CD4-positive, alpha-beta T cell treated with Interleukin-1 beta for 1 hour (primary cell): ENCODE data around the gene PAQR5.

Source experiments
- DNase-seq, 2 donors: peaks; one replicate each; pipeline ENCODE4 v3.0.0-alpha.2; 2020 to 2022

Gene PAQR5

DNA sequence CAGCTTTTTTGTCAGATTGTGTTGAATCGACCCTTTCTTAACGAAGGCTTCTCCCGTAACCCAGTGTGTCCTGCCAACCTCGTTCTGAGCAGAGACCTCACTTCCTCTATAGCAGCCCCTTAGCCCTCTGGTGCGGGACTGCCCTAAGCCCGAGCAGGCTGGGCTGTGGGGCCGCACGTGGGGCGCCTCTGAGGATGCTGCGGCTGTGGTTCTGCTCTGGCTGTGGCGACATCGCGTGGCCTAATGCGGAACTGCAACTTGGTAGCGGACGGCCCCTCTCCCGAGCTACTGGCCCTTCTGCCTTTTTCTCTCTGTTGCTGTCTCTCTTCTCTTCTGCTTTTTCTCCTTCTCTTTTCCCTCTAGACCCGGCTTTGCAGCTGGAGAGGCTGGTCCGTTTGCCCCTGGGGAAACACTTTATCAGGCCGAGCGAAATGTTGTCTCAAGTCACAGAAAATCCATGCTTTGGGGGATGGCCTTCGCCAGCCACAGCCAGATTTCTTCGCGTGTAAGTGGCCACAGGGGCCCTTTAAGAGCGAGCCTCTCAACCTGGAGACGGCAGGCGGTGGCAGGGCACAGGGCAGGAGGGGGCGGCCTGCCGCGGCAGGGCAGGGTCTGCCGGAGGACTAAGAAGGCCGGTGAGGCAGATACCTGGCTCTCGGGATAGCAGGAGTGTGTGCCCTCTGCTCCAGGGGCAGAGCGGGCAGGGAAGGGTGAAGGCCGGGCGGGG lies 96.0 kb downstream of the PAQR5 start:
- DNase-seq: peak; percentile 77 to 78

DNA sequence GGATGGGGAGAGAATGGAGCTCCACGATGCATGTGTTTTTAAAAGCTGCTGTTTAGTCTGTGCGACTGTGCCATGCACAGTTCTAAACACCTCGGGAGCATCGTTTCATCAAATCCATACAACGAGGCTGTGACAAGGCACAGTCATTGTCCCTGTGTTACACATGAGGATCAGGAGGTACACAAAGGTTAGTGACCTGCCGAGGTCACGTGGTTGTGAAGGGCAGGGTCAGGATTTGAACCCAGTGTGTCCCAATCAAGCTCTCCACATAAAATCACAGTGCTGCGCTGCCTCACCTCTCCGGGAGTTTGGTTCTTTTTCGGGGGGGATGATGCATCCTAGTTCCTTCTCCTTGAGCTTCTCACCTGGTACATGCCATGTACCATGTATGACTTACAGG lies 96.7 kb downstream of the PAQR5 start:
- DNase-seq: no peak

DNA sequence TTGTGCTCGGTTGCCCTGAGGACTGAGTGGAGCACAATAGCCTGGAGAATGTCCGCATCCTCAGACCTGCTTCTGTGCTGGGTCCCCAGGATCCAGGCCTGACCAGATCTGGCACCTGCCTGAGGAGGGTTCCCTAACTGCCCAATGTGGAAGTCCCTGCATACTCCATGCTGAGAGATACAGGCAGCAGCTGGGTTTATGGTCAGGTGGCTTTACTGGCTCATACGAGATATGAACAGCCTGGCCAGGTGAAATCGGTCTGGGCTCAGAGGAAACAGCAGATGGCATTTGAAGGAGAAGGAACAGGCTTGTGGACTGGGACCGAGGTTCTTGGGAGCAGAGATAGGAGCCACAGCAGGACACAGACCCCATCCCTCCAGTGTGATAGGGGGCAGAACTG lies 97.3 kb downstream of the PAQR5 start:
- no peak for DNase-seq

DNA sequence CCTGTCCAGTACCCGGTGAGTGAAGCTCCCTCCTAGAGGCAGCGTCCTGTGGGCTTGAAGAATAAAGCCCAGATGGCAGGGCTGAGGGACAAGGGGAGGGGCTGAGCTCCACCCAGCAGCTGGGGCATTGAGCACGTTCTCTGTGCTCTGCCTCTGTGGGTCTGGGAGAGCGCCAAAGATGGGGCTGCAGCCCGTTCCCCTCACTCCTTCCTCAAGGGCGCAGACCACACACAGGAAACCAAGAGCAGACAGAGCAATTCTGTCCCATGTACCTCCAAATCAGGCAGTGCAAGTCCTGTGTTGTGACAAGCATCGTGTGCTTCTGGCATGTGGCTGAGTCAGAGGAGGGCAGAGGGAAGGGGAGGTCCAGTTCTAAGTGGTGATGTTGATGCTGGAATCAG lies 99.8 kb downstream of the PAQR5 start:
- no peak for DNase-seq

DNA sequence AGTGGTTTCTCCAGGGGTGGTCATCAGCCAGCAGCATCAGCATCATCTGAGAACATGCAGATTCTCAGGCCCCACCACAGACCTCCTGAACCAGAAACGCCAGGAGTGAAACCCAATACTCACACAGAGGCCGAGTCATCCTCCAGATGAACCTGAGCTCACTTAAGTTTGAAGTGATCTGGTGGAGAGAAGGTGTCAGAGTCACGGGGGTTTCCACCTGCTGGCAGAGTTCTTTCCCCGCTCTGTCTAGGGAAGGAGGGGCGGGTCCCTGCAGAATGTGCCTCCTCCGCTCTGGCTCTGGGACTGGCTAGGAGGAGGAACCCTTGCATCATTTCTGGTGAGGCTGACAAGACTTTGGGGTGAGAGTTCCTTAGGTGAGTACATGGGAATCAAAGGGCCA lies 102.1 kb downstream of the PAQR5 start:
- no peak for DNase-seq

DNA sequence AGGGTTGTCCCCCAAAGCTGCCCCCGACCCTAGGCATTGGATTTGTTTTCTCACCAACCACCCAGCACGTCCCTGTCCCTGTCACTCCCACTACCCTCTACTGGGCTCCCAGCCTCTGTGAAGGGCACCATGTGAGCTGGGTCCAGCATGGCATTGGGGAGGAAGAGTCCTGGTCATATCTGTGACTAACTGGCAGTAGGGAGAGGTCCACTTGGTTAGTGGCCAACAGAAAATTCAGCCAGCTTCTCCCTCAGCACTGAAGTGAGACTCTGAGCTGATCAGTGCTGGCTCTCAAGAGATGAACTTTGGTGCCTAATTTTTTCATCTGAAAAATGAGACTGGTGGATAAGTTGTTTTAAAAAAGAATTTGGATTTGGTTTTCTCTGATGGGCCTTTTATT lies 104.1 kb downstream of the PAQR5 start:
- no peak for DNase-seq

DNA sequence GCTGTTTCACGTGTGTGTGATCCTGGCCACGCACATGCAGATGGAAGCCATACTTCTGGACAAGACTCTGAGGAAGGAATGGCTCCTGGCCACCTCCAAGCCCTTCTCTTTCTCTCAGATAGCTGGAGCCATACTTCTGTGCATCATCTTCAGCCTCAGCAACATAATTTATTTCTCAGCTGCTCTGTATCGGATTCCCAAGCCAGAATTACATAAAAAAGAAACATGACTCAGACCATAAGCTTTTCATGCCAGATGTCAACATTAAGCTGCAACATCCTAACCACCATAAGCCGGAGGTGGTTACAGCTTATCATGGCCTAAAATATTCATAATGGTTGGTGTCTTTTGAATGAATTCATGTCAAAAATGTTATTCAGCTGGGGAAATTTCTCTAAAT lies 104.9 kb downstream of the PAQR5 start:
- no peak for DNase-seq

DNA sequence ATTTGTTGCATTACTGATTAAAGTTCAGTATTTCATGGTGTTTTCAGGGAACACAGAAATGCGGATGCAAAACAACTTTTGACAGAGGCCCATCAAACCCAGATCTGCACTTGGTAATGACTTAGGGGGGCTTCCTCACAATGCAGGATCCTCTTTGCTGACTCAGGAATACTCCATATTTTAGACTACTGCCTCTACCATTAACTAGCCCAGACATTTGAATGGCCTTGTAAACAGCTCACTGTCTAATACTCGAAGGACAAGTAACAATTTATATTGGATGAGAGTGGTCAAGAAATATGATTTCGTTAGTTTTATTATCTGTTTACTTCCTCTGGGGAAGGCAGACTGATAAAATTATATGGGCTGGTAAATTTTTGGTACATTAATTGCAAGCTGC lies 106.4 kb downstream of the PAQR5 start:
- DNase-seq: no peak

DNA sequence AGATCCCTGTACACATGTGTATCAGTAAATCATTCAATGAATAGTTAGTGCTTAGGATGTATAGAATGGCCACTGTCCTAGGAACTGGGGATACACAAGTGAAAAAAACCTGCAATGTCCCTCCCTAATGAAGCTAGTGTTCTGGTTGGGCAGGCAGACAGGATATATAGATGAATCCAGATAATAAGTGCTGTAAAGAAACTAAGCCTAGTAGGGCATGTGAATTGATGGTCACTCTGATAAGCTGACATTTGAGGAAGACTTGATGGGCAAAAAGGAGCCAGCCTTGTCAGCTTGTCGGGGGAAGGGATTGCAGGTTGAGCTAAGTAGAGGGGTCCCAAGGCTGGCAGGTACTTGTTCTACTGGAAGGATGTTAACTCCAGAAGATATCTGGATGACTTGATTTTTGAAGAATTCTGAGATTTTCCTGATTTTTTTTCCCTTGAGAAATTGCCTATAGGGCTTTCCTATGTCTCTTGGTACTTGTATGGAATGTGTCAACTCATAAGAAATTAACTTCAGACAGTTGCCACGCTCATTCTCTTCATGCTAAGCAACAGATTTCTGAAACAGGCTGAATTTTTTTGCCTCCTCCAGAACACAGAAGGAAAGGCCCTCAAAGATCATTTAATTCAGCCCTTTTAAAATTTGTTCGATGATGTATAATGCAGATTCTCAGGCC lies 109.1 kb downstream of the PAQR5 start:
- no peak for DNase-seq

DNA sequence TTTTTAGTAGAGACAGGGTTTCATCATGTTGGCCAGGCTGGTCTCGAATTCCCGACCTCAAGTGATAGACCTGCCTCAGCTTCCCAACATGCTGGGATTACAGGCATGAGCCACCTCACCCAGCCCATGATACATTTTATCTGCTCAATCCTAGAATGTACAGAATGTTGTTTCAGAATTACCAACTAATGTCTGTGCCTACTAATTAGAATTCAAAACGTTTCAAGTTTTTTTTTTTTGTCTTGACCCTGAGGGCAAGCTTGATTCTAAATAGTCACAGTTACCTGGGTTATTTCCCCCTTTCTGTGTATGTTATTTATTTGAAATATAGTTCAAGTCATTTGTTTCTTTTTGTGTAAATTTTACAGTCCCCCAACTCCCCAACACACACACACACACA lies 110.1 kb downstream of the PAQR5 start:
- DNase-seq: no peak

DNA sequence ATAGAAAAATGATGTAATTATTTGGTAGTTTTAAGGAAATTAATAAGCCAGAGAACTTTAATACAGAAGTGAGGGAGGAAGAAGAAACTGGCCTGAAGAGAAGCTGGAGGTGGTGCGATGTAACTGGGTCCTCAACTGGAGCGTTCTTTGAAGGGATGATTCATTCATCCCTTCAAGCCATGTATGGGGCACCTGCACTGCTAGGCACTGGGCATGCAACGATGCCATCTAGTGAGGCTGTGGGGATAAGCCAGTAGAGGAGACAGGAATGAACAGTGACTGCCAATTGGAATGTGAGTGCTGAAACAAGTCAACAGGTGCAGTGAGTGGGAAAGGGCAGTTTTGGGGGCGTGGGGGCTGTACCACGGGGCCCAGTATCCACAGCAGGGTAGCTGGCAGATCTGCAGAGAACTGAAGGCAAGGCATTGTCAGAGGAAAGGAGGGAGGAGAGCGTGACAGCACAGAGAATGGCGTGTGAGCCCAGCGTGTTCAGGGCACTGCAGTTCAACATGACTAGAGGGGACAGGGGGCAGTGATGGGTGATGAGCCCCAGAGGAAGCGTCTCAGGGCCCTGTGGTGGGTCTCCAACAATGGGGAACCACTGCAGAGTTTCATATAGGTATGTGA lies 111.6 kb downstream of the PAQR5 start:
- DNase-seq: no peak

DNA sequence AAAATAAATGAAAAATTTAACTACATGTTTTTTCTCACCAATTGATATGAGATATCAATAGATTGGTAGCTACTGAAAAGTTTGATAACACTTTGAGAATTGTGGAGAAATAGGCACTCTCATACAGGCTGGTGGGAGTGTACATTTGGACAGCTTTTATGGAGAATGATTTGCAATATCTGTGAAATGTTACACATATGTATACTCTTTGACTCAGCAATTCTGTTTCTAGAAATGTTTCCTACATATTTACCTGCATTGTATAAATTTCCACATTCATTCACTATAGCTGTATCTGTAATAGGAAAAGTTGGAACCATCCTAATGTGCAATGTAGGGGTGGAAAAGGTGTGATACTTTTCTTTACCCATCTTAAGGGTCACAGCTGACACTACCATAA lies 113.6 kb downstream of the PAQR5 start:
- no peak for DNase-seq

DNA sequence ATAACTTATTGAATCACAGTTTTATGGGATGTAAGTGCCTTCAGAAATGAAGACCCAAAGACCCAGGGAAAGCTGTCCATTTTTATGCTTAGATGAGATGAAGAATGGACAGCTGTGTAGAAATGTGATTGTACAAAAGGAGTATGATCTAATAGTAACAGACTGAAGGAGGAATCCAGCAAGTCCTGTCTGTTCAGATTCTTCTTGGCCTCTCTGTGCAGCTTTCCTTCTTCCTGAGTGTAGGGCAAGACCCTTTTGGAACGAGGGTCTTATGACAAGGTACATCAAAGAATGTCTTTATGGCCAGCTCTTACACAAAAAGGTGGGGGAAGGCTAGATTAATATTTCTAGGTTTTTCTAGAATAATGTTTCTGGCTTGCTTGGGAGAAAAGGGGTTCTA lies 114.0 kb downstream of the PAQR5 start:
- DNase-seq: no peak

DNA sequence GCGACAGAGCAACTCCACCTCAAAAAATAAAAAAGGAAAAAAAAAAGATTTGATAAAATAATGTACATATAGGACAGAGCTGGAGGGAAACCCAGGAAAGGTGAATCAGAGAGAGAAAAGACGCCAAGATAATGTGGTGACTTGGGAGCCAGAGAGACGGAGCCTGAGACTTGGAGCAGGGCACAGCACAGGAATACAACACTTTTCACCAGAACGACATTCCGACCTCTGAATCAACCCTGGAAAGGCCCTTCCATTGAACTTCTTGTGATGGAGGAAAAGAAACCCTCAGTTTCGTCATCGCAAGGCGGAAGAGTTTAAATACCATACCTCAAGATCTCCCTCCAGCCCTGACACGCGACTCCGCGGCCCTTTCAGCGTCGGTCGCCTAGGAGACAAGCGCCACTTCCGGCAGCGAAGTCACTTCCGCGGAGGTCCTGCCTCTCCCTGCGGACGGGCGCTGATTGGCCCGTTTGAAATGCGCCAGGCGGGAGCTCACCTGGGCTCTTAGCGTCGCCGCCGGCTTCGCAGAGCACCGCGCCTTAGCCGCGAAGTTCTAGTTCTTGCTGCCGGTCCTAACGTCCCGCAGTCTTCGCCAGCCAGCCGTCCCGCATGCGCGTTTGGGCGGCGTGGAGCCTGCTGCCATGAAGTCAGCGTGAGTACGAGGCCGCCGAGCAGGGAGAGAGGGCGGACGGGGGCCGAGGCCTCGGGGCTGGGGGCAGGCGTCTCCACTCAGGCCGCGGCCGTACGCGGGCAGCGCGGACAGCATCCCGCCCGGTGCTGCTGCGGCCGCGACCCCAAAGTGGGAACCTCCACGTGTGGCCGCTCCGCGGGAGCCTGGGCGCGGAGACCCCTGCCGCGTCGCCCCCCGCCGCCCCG lies 115.3 kb downstream of the PAQR5 start, which contains the start of gene KIF23:
Gene KIF23, plus strand, starts transcription at position 528 of the 879 bp plus-strand sequence. Its CDS starts 117 bp downstream, at position 645.
- DNase-seq: peak; percentile 93 to 94

DNA sequence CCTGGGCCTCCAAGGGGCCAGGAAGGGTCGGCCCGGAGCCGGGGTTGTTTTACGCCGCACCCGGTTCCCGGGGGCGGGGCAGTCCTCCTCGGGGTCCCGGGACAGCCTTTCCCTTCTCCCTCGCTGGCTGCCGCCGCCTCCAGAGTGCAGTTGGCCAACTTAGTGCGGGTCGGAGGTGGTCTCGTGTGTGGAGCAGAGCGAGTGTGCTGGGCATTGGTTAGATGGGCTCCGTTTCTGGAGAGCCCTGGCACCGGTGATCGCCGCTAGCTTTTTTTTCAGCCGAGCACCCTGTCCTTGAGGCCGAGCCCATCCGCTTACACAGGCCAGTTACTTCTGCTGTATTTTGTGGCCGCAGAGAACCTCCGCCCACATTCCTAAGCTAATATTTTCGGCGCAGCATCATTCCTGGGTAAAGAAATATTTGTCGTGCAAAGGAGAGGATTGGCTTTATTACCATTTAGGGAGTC lies 116.0 kb downstream of the PAQR5 start:
- DNase-seq: no peak

DNA sequence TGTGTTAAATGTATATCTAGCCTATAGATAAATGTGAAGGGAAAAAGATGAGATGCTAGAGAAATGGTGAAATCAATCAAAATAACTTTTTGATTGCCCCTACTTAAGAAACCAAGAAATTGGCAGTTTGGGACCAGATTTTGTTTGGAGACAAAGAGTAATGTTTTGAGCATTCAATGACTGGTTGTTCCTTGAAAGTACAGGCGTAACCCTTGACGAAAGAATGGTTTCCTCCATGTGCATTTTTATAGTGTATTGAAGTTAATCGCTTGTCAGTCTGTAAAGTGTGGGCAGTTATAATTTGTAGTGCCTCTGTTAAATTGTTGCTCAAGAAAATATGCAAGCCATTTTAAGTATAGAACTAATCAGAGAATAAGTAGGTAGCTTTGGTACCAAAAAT lies 116.7 kb downstream of the PAQR5 start:
- DNase-seq: no peak

DNA sequence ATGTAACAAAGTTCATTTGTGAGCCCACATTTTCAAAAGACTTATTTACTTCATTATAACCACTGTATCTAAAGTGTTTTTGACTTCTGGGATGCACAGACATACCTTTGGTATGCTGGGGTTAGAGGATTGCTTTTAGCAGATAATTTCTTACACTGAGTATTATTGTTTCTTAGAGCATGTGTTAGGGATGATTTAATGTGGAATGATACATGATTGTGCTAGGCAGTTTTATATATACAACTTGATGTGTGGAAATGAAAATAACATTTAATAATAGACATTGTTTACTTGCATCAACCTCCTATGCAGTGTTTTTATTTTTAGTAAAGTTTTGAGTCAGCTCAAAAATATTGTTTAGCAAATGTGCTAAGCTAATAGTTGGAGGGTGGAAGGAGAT lies 118.9 kb downstream of the PAQR5 start:
- DNase-seq: no peak

DNA sequence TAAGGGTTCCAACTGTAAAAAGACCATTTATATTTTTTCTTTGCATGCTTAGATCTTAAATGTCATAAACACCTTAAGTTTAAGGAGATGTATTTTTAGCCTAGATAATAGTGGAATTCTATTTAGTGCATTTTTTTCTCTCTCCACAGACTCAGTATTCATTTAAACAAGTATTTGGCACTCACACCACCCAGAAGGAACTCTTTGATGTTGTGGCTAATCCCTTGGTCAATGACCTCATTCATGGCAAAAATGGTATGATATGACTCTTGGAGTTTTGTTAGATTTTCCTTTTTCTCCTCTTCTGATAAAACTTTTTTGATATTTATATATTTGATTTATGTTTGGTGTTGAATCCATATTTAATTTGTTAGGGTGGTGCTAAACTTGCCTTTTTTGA lies 122.8 kb downstream of the PAQR5 start:
- no peak for DNase-seq

DNA sequence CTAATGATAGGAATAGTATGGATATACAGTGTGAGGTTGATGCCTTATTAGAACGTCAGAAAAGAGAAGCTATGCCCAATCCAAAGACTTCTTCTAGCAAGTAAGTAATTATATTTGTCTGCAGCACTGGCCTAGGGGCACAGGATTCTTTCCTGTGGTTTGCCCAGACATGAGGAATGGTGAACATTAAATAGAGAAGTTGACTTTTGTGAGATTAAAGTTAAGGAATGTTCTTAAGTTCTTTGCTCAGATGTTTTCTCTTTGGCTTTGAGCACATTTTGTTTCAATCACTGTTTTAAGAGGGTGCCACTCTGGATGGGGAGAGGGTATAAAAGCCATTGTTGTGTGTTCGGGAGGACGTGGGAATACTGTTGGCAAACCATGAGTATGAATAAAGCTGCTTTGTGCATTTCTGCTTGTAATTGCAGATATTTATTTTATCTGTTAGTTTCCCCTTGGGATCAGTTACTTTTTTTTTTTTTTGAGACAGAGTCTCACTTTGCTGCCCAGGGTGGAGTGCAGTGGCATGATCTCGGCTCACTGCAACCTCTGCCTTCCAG lies 123.7 kb downstream of the PAQR5 start:
- DNase-seq: no peak

DNA sequence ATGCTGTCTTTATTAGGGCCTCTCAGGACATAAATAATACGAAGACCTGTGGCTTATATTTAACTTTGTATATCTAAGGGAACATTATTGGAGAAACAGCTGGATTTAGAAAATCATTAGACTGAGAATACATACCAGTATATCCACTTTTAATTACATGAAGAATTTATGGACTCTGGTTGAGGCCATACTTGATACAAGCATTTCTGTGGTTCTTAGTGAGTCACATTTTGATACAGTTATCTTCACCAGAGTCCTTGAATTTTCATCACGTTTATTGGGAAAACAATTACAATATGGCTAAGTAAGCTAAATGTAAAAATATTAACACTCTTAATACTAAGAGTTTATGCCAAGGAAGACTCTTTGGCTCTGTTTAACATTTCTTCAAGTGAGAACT lies 125.3 kb downstream of the PAQR5 start:
- DNase-seq: no peak

DNA sequence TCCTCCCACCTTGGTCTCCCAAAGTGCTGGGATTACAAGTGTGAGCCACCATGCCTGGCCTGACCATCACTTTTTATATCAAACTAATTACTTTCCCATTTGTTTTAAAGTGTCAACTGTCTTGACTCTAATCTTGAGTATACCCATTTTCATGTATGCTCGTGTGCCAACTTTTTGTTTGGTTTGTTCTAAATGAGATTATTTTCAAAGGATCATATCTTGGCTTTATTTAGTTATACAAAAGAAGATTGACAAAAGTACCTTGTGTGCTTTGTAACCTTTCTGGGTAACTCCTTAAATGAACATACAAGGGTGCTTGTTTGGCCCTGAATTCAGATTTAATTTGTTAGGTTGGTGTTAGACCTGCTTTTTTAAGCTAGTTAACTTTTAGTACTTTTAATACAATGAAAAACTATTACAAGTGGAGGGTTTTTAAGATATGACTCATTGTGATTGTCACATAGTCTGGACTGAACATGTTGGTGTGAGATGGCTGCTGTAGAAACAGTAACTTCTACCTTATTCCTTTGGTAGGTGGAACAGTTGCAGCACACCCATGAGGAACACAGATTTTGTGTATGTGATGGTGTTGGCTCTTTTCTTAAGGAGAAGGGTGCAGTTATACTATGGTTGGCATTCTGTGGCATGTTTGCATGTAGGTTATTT lies 126.2 kb downstream of the PAQR5 start:
- DNase-seq: no peak

DNA sequence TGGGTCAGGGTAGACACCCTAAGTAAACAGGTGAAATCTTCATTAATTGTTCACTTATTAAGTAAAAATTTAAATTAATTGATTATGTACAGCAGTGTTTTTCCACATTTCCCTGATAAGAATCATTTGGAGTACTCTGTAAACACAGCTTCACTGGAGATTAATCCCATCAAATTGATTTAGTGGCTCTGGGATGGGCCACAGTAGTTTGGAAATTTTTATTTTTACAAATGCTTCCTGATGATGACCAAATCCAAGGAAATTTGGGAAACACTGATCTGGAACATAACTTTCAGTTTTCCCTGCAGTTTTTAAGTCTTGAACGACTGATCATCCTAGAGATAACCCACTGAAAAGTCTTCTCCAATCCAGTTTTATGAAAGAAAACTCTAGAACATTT lies 135.1 kb downstream of the PAQR5 start:
- no peak for DNase-seq
